ENCODE results near the gene KLHL1.

The KLHL1 gene

DNA sequence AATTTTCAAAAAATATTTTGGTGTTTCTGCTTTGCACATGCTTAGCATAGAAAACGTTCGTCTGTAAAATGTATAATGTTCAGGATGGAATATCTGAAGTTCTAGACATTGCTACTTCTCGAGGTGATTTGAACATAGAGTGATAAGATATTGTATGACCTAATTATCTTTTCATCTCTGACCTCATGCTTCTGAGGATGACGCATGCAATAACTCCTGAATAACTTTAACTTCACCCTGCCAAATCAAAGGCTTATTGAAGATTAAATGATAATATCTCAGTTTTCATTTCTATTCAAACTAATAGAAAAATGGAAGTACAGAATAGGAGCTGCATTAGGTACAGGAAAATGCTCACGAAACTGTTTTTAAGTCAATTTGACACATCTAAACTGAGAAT is 151.4 kb downstream of the KLHL1 start (continued):
- no peak for TF ChIP-seq INSM2 (tag by site-specific recombination; IDR thresholded peaks at IDR 0.05)
- TF ChIP-seq ZNF223 (tag by site-specific recombination; IDR thresholded peaks at IDR 0.05) = no peak
- TF ChIP-seq ZBTB1 (tag by site-specific recombination; IDR thresholded peaks at IDR 0.05) = no peak
- no peak for TF ChIP-seq ELK4 (IDR thresholded peaks at IDR 0.05; ENCODE audit: borderline replicate concordance, low read depth, low read length)
- no peak for TF ChIP-seq ZBTB11 (tag by site-specific recombination; conservative IDR thresholded peaks at IDR 0.05; ENCODE audit: low read depth)

DNA sequence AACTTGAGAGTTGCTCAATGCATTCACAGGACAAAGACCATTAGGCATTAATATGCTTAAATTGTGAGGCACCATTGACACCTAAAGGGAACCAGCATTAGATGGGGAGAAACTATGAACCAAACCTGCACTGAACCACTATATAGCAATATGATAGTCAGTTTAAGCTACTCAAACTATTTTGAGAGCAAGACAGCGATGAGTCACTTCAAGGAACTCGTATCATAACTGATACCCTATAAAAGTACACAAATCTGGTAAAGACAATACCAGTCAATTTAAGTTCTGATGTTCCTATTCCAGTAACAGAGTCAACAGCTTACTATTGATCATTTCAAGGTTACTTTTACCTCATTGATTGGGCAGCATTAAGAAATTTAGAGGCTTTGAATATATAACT is 151.9 kb downstream of the KLHL1 start:
- Histone ChIP-seq H3K36me3 (ENCODE audit: control insufficient read depth in 2 of 2, insufficient read depth in 1 of 2, low read length in 2 of 2) (no peaks in the 10 kb centered on the region), H3K4me3 (ENCODE audit: low read depth, low read length) (no peak overlapping the region), H3K27ac (ENCODE audit: extremely low read depth, low read depth, low read length) (no peak overlapping the region), H3K9me3 (ENCODE audit: control insufficient read depth, insufficient read depth, low read depth, low read length) (no peaks in the 10 kb centered on the region), H3K4me1 (ENCODE audit: control insufficient read depth, insufficient read depth, low read length) (no peaks in the 10 kb centered on the region)
- no peak for TF ChIP-seq ZNF311 (tag by site-specific recombination; IDR thresholded peaks at IDR 0.05; ENCODE audit: borderline replicate concordance)
- no peak for TF ChIP-seq ZNF394 (tag by site-specific recombination; IDR thresholded peaks at IDR 0.05; ENCODE audit: borderline replicate concordance)
- TF ChIP-seq ZNF518A (tag by site-specific recombination; conservative IDR thresholded peaks at IDR 0.05; ENCODE audit: low read depth) = no peak
- TF ChIP-seq ZNF350 (tag by site-specific recombination; IDR thresholded peaks at IDR 0.05) = no peak
- no peak for TF ChIP-seq OVOL3 (tag by site-specific recombination; IDR thresholded peaks at IDR 0.05)
- no peak for TF ChIP-seq ZSCAN4 (tag by site-specific recombination; IDR thresholded peaks at IDR 0.05)
- no peak for TF ChIP-seq ZNF76 (tag by site-specific recombination; IDR thresholded peaks at IDR 0.05; ENCODE audit: borderline replicate concordance, low read depth)
- TF ChIP-seq ATF2 (tag by site-specific recombination; IDR thresholded peaks at IDR 0.05; ENCODE audit: low read depth) = no peak
- TF ChIP-seq ZNF768 (tag by site-specific recombination; IDR thresholded peaks at IDR 0.05) = no peak
- TF ChIP-seq ZNF2 (tag by site-specific recombination; IDR thresholded peaks at IDR 0.05) = no peak
- POLR2A ChIA-PET = no interaction called here
- CTCF ChIA-PET = no interaction called here

All from HEK293 (cell line).